Naive thymus-derived CD4-positive, alpha-beta T cell (primary cell): ENCODE results near the gene SLC48A1. TPM values are rescaled to one million over a fixed set of nuclear protein-coding genes. Genes with fewer than 3 reads are reported as not detected.

Experiments used
- ATAC-seq: fragments of 150-1000 bp; cut with Tn5 transposase; 2 replicates; pipeline ENCODE4 v1.10.0; 2021; ENCODE audit warnings: mild to moderate bottlenecking, moderate library complexity
- CTCF ChIA-PET: fragments of 350-600 bp; sonication (Branson Sonifier 250); formaldehyde crosslinking; loops from one replicate; lab custom pipeline; 2021; ENCODE audit warnings: antibody characterized with exemption; lab: Charles Lee
- POLR2A ChIA-PET: fragments of 350-600 bp; sonication (Branson Sonifier 250); formaldehyde crosslinking; loops from one replicate; lab custom pipeline; 2021; ENCODE audit warnings: antibody characterized with exemption, inconsistent platforms; lab: Charles Lee
- DNase-seq, 9 donors: peaks; one replicate each; pipeline versions ENCODE4 v3.0.0 to v3.0.0-alpha.2; 2020 to 2022; ENCODE audit warnings: mixed read lengths in 1 of 9
- H3K27ac ChIP-seq: one replicate; pipeline ENCODE4 v1.7.0; 2013; ENCODE audit warnings: mild to moderate bottlenecking, low read depth, low read length, moderate library complexity
- H3K27me3 ChIP-seq, 2 donors: one replicate each; pipeline ENCODE4 v1.7.0; 2013; ENCODE audit warnings: low read length in 2 of 2, mild to moderate bottlenecking in 2 of 2, moderate library complexity in 2 of 2; ENCODE audit not compliant: control insufficient read depth in 2 of 2, insufficient read depth in 2 of 2
- H3K36me3 ChIP-seq, 3 experiments: 1 replicate in 2 of 3; 2 replicates in 1 of 3; pipeline ENCODE4 v1.7.0; 2013; ENCODE audit warnings: low read length in 3 of 3, mild to moderate bottlenecking in 3 of 3, moderate library complexity in 1 of 3; ENCODE audit not compliant: insufficient read depth in 3 of 3, control insufficient read depth in 2 of 3
- H3K4me1 ChIP-seq, 2 donors: one replicate each; pipeline ENCODE4 v1.7.0; 2013; ENCODE audit warnings: low read length in 2 of 2, mild to moderate bottlenecking in 2 of 2, moderate library complexity in 1 of 2; ENCODE audit not compliant: control insufficient read depth in 2 of 2, insufficient read depth in 2 of 2
- H3K4me3 ChIP-seq: 2 replicates; pipeline ENCODE4 v1.7.0; 2013; ENCODE audit warnings: mild to moderate bottlenecking, low read length
- H3K9me3 ChIP-seq, 3 experiments: 1 replicate in 2 of 3; 2 replicates in 1 of 3; pipeline ENCODE4 v1.7.0; 2013; ENCODE audit warnings: low read length in 3 of 3; ENCODE audit not compliant: control insufficient read depth in 2 of 3
- H3K27ac Mint-ChIP-seq, 9 donors: one replicate each; pipeline ENCODE4 v1.8.0; 2020 to 2022; ENCODE audit warnings: mixed read lengths in 9 of 9, mild to moderate bottlenecking in 8 of 9, moderate library complexity in 5 of 9, inconsistent platforms in 2 of 9
- H3K27me3 Mint-ChIP-seq, 5 donors: one replicate each; pipeline ENCODE4 v1.8.0; 2021 to 2022; ENCODE audit warnings: mixed read lengths in 5 of 5, mild to moderate bottlenecking in 1 of 5
- H3K36me3 Mint-ChIP-seq, 5 donors: one replicate each; pipeline ENCODE4 v1.8.0; 2020 to 2022; ENCODE audit warnings: mixed read lengths in 5 of 5, mild to moderate bottlenecking in 3 of 5, inconsistent platforms in 1 of 5
- H3K4me1 Mint-ChIP-seq, 7 donors: one replicate each; pipeline ENCODE4 v1.8.0; 2020 to 2022; ENCODE audit warnings: mixed read lengths in 7 of 7, mild to moderate bottlenecking in 3 of 7, inconsistent platforms in 1 of 7
- H3K4me3 Mint-ChIP-seq, 10 donors: one replicate each; pipeline ENCODE4 v1.8.0; 2020 to 2022; ENCODE audit warnings: mild to moderate bottlenecking in 10 of 10, mixed read lengths in 10 of 10, moderate library complexity in 6 of 10, inconsistent platforms in 2 of 10
- H3K9me3 Mint-ChIP-seq, 11 donors: one replicate each; pipeline ENCODE4 v1.8.0; 2020 to 2022; ENCODE audit warnings: mixed read lengths in 11 of 11, mild to moderate bottlenecking in 4 of 11, inconsistent platforms in 1 of 11, moderate library complexity in 1 of 11
- intact Hi-C, 2 donors: fragments of 100-400 bp; cut with micrococcal nuclease; formaldehyde crosslinking; loops; one replicate each; pipeline ENCODE4 v1.15.1; 2023
- polyA plus RNA-seq, 2 donors: library from polyadenylated mRNA; unstranded; fragments of 300-500 nt; fragmentation: Illumina TruSeq; gene quantifications; one replicate each; pipeline ENCODE4 v1.2.3, GENCODE V29; 2021
- total RNA-seq, 6 experiments: library from RNA in 5 of 6; stranded (reverse) in 5 of 6; gene quantifications; 1 replicate in 5 of 6; 2 replicates in 1 of 6; pipeline ENCODE4 v1.2.3 and lab custom pipeline; 2021 to 2026

Gene SLC48A1
- total and polyA plus RNA-seq, 7 experiments from 2014 or later, result 6.7 to 15.6 (median 12.5) TPM

DNA sequence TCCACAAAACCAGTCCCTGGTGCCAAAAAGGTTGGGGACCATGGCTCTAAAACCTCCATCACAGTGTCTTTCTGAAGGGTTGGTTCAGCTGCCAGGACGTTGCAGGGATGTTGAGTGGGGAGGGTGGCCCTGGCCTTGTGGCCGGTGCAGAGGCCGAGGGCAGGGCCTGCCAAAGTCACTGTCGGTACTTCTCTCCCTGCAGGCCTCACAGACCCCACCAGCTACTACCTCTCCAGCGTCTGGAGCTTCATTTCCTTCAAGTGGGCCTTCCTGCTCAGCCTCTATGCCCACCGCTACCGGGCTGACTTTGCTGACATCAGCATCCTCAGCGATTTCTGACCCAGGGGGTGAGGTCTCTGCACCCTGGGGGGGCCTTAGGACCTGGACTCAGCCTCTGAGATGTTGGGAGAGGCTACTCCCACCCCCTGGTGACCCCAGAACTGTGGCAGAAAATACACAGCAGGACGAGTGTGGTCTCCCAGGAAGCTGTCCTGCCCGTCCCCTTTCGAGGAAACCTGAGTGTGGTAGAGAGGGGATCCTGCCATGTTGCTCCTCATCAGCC, 7.0 kb downstream of the SLC48A1 start:
- POLR2A ChIA-PET, result interaction anchor here (0.6 to 4.4 kb wide), 13 partner anchors 13 to 67 kb away, joined by 3 to 19 read pairs (median 4); partner anchors contain the start of gene HDAC7
- intact Hi-C loops, result loop anchor here (1.0 to 2.0 kb wide), 10 partner anchors 21 to 129 kb away; no protein-coding TSS in a partner anchor
- CTCF ChIA-PET, result interaction anchor here (0.6 to 18.2 kb wide), 9 partner anchors 13 to 89 kb away, joined by 4 to 346 read pairs (median 6); no protein-coding TSS in a partner anchor
- H3K4me1 ChIP-seq, result no peaks in the 10 kb centered on the region
- no peak overlapping the region for H3K4me3 ChIP-seq
- no peaks in the 10 kb centered on the region for H3K27me3 ChIP-seq
- Mint-ChIP-seq H3K27me3 (no peaks in the 10 kb centered on the region), H3K4me1 (peaks cover 14 to 40% (median 25%) of the 10 kb centered on the region in 7 donors), H3K4me3 (no peak overlapping the region), H3K9me3 (no peaks in the 10 kb centered on the region), H3K27ac (peak overlapping the region in 1 of 9 donors; percentile 76), H3K36me3 (peaks cover 0 to 11% (median 3%) of the 10 kb centered on the region in 5 donors)
- ATAC-seq (no peak), DNase-seq (no peak)
- H3K9me3 ChIP-seq, result no peaks in the 10 kb centered on the region
- H3K27ac ChIP-seq, result no peak overlapping the region
- peaks cover 0 to 34% (median 7%) of the 10 kb centered on the region in 3 experiments for H3K36me3 ChIP-seq

GRCh38 chr12:47781479-47782371, 8.7 kb downstream of the SLC48A1 start:
- DNase-seq, result no peak
- peaks cover 14 to 27% (median 20%) of the 10 kb centered on the region in 7 donors for H3K4me1 Mint-ChIP-seq
- H3K27ac ChIP-seq, result no peak overlapping the region
- no peak overlapping the region for H3K4me3 Mint-ChIP-seq
- CTCF ChIA-PET, result interaction anchor here (0.6 to 18.2 kb wide), 7 partner anchors 11 to 388 kb away, joined by 3 to 346 read pairs (median 6); no protein-coding TSS in a partner anchor
- no peaks in the 10 kb centered on the region for H3K27me3 ChIP-seq
- H3K27me3 Mint-ChIP-seq, result no peaks in the 10 kb centered on the region
- H3K4me3 ChIP-seq, result no peak overlapping the region
- H3K36me3 ChIP-seq, result peaks cover 0 to 51% (median 16%) of the 10 kb centered on the region in 3 experiments
- H3K9me3 Mint-ChIP-seq, result no peaks in the 10 kb centered on the region
- peaks cover 0 to 22% (median 3%) of the 10 kb centered on the region in 5 donors for H3K36me3 Mint-ChIP-seq
- peak overlapping the region; percentile 19 to 84 (median 70) for H3K27ac Mint-ChIP-seq
- intact Hi-C loops, result no loop called here
- POLR2A ChIA-PET, result interaction anchor here (0.5 to 1.2 kb wide), 4 partner anchors 31 to 57 kb away, joined by 3 to 5 read pairs (median 4); no protein-coding TSS in a partner anchor
- no peaks in the 10 kb centered on the region for H3K4me1 ChIP-seq
- H3K9me3 ChIP-seq, result no peaks in the 10 kb centered on the region
- ATAC-seq, result no peak

GRCh38 chr12:47782372-47782770, 9.3 kb downstream of the SLC48A1 start:
- intact Hi-C loops, result no loop called here
- Mint-ChIP-seq H3K36me3 (peaks cover 0 to 27% (median 3%) of the 10 kb centered on the region in 5 donors), H3K4me1 (peaks cover 14 to 27% (median 19%) of the 10 kb centered on the region in 7 donors), H3K9me3 (no peaks in the 10 kb centered on the region), H3K4me3 (no peak overlapping the region), H3K27ac (peak overlapping the region in 7 of 9 donors; percentile 1 to 83 (median 56)), H3K27me3 (no peaks in the 10 kb centered on the region)
- no peak overlapping the region for H3K4me3 ChIP-seq
- no peaks in the 10 kb centered on the region for H3K4me1 ChIP-seq
- H3K9me3 ChIP-seq, result no peaks in the 10 kb centered on the region
- DNase-seq, result no peak
- ChIA-PET CTCF (interaction anchor here (1.7 to 18.2 kb wide), 3 partner anchors 31 to 57 kb away, joined by 7 to 346 read pairs (median 21); no protein-coding TSS in a partner anchor), POLR2A (interaction anchor here (1.2 kb wide), 2 partner anchors 30 to 47 kb away, joined by 3 to 4 read pairs; no protein-coding TSS in a partner anchor)
- no peak overlapping the region for H3K27ac ChIP-seq
- no peaks in the 10 kb centered on the region for H3K27me3 ChIP-seq
- no peak for ATAC-seq
- H3K36me3 ChIP-seq, result peaks cover 0 to 57% (median 22%) of the 10 kb centered on the region in 3 experiments

DNA sequence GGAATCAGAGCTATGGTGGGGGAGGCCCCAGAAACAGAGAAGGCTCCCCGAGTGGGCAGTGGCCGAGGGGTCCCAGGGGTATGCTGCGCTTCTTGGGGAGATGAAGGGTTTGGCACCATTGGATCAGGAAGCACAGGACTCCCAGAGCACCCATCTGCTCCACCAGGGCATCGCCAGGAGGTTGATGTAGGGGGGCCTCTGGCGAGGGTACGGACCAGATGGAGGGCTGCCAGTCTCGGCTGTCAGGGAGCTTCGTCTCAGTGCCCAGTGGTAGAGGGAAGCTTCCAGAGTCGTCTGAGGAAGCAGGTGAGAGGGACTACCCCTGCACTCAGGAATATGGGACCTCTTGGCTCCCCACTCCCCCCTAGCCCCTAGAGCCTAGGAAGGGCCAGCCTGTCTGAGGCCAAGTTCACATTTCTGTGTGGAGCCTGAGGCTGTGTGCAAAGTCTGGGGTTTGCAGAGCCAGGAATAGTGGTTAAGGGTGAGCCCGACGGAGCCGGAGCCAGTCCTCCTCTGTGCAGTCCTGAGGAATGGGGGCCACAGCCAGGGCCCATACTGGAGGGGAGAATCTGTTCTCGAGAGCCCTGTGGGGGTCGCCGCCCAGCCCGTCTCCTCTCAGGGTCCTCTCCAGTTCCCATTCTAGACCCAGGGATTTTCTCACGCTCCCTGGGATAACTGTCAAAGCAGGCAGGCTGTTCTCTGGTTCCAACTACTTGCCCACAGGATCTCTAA, 10.2 kb downstream of the SLC48A1 start:
- peaks cover 13 to 21% (median 14%) of the 10 kb centered on the region in 7 donors for H3K4me1 Mint-ChIP-seq
- H3K9me3 ChIP-seq, result no peaks in the 10 kb centered on the region
- ATAC-seq (no peak), DNase-seq (no peak)
- no peak overlapping the region for H3K4me3 ChIP-seq
- H3K36me3 Mint-ChIP-seq, result peaks cover 4 to 31% (median 10%) of the 10 kb centered on the region in 5 donors
- intact Hi-C loops, result no loop called here
- no peak overlapping the region for H3K27ac ChIP-seq
- peak overlapping the region in 4 of 9 donors; percentile 28 to 74 (median 48) for H3K27ac Mint-ChIP-seq
- POLR2A ChIA-PET, result no interaction called here
- H3K36me3 ChIP-seq, result peaks cover 2 to 65% (median 30%) of the 10 kb centered on the region in 3 experiments
- H3K4me1 ChIP-seq, result no peaks in the 10 kb centered on the region
- H3K27me3 ChIP-seq, result no peaks in the 10 kb centered on the region
- H3K4me3 Mint-ChIP-seq, result no peak overlapping the region
- H3K9me3 Mint-ChIP-seq, result no peaks in the 10 kb centered on the region
- H3K27me3 Mint-ChIP-seq, result no peaks in the 10 kb centered on the region
- CTCF ChIA-PET, result interaction anchor here (2.9 to 18.2 kb wide), 2 partner anchors 41 to 56 kb away, joined by 21 to 346 read pairs; no protein-coding TSS in a partner anchor

DNA sequence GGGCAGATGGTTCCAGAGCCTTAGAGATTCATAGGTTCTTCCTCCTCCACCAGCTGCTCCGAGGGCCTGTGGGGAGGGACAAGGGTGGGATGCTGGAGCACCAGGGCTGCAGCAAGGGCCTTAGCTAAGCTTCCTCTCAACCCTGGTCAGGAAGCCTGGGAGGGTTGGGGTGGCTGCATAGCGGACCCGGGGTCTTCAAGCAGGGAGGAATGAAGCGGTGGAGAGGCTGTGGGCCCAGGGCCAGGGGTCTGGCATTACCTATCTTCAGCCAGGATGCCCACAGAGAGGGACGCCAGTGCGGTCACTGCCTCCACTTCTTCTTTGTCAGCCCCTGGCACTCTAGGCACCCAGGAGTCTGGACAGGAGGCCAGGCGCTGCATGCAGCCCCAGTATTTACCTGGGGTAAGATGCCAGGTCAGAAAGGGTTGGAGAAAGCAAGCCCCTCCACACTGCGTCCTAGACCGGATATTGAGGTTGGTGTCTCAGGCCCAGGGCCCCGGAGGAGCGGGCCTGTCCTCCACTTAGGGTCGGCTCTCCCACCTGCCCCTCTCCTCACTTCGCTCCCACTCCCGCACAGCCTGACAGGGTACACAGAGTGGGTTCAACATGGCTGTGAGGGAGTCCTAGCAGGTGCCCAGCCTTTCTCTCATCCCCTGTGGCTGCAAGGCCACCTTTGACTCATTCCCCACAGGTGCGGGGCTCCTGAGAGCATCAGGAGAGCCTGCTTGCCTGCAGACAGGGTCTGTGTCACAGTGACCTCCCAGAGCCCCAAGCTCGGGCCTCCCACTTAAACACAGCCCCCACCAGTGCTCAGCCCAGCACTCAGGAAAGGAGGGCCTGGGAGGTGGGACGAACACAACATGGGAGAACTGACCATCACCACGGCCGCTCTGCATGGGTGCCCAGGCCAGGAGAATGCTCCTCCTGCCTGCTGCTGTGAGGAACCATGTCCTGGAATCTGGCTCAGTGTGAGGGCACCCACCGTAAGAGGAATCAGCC, 11.1 kb downstream of the SLC48A1 start:
- Mint-ChIP-seq H3K9me3 (no peaks in the 10 kb centered on the region), H3K4me3 (no peak overlapping the region), H3K27ac (peak overlapping the region in 6 of 9 donors; percentile 26 to 60 (median 44)), H3K36me3 (peaks cover 12 to 40% (median 16%) of the 10 kb centered on the region in 5 donors), H3K27me3 (no peaks in the 10 kb centered on the region), H3K4me1 (peaks cover 8 to 20% (median 11%) of the 10 kb centered on the region in 7 donors)
- intact Hi-C loops, result no loop called here
- H3K9me3 ChIP-seq, result no peaks in the 10 kb centered on the region
- H3K27ac ChIP-seq, result peak overlapping the region; percentile 20
- peaks cover 6 to 75% (median 40%) of the 10 kb centered on the region in 3 experiments for H3K36me3 ChIP-seq
- DNase-seq (no peak), ATAC-seq (no peak)
- no peaks in the 10 kb centered on the region for H3K27me3 ChIP-seq
- no peak overlapping the region for H3K4me3 ChIP-seq
- no peaks in the 10 kb centered on the region for H3K4me1 ChIP-seq
- ChIA-PET POLR2A (interaction anchor here (1.1 kb wide), 1 partner anchor 23 kb away, joined by 3 read pairs; no protein-coding TSS in a partner anchor), CTCF (interaction anchor here (2.9 kb wide), 1 partner anchor 55 kb away, joined by 21 read pairs; no protein-coding TSS in a partner anchor)
